ENCODE data around the gene FAM193B. TPM values are rescaled to one million over a fixed set of nuclear protein-coding genes. Genes with fewer than 3 reads are reported as not detected.
A peak's percentile ranks its signal among the peaks of the same experiment; 100 is the strongest.

The FAM193B gene
- total and polyA plus RNA-seq, 4 donors = 14.3 to 31.8 (median 15.8) TPM

- TF ChIP-seq SP1 (IDR thresholded peaks at IDR 0.05) = no peak
- TF ChIP-seq HNF4A (conservative IDR thresholded peaks at IDR 0.05) = no peak
- no peak for TF ChIP-seq MAX (IDR thresholded peaks at IDR 0.05)
- no peak for TF ChIP-seq JUND (IDR thresholded peaks at IDR 0.05)
- TF ChIP-seq GABPA (IDR thresholded peaks at IDR 0.05 in 1 of 2, conservative IDR thresholded peaks at IDR 0.05 in 1 of 2) = no peak
- TF ChIP-seq REST (IDR thresholded peaks at IDR 0.05) = no peak
- no peak for TF ChIP-seq ATF3 (IDR thresholded peaks at IDR 0.05)
- TF ChIP-seq RAD21 (IDR thresholded peaks at IDR 0.05) = no peak
- no peak for TF ChIP-seq HNF4G (IDR thresholded peaks at IDR 0.05)
- TF ChIP-seq EGR1 (IDR thresholded peaks at IDR 0.05; ENCODE audit: low read depth in 2 of 2) = no peak
- no peak for TF ChIP-seq YY1 (IDR thresholded peaks at IDR 0.05)
- TF ChIP-seq FOXA1 (IDR thresholded peaks at IDR 0.05) = no peak
- no peak for TF ChIP-seq CTCF (IDR thresholded peaks at IDR 0.05; ENCODE audit: low read depth, low read length, missing input control)
- WGBS = 96% methylated on average over 34 of the region's 34 CpGs
- peaks cover 12 to 49% (median 14%) of the 10 kb centered on the region in 4 donors for H3K36me3 ChIP-seq (ENCODE audit: control insufficient read depth in 4 of 4, insufficient read depth in 3 of 4, low read depth in 1 of 4, low read length in 3 of 4)
- no peaks in the 10 kb centered on the region for H3K9me3 ChIP-seq (ENCODE audit: control insufficient read depth in 4 of 4, low read length in 3 of 4)
- H3K27ac ChIP-seq (ENCODE audit: low read depth in 1 of 2, low read length in 2 of 2) = no peak overlapping the region
- H3K9ac ChIP-seq (ENCODE audit: low read depth in 1 of 2, low read length in 2 of 2) = no peak overlapping the region
- no peak overlapping the region for H3K4me3 ChIP-seq (ENCODE audit: low read depth in 1 of 3, low read length in 3 of 3)
- peaks cover 6 to 32% (median 14%) of the 10 kb centered on the region in 4 donors for H3K4me1 ChIP-seq (ENCODE audit: control insufficient read depth in 4 of 4, insufficient read depth in 4 of 4, low read length in 3 of 4)
- no peaks in the 10 kb centered on the region for H3K27me3 ChIP-seq (ENCODE audit: control insufficient read depth in 4 of 4, insufficient read depth in 4 of 4, low read length in 3 of 4)
- no peak for DNase-seq (ENCODE audit: low spot score)
These were observed 42.3 kb downstream of the FAM193B start for GRCh38 chr5:177511796-177512675.

GRCh38 chr5:177511181-177511580, 43.2 kb downstream of the FAM193B start:
- DNase-seq (ENCODE audit: low spot score) = no peak
- no peak overlapping the region for H3K9ac ChIP-seq (ENCODE audit: low read depth in 1 of 2, low read length in 2 of 2)
- no peak overlapping the region for H3K4me3 ChIP-seq (ENCODE audit: low read depth in 1 of 3, low read length in 3 of 3)
- H3K9me3 ChIP-seq (ENCODE audit: control insufficient read depth in 4 of 4, low read length in 3 of 4) = no peaks in the 10 kb centered on the region
- H3K27me3 ChIP-seq (ENCODE audit: control insufficient read depth in 4 of 4, insufficient read depth in 4 of 4, low read length in 3 of 4) = no peaks in the 10 kb centered on the region
- H3K27ac ChIP-seq (ENCODE audit: low read depth in 1 of 2, low read length in 2 of 2) = peak overlapping the region in 1 of 2 donors; percentile 59
- H3K4me1 ChIP-seq (ENCODE audit: control insufficient read depth in 4 of 4, insufficient read depth in 4 of 4, low read length in 3 of 4) = peaks cover 6 to 30% (median 12%) of the 10 kb centered on the region in 4 donors
- H3K36me3 ChIP-seq (ENCODE audit: control insufficient read depth in 4 of 4, insufficient read depth in 3 of 4, low read depth in 1 of 4, low read length in 3 of 4) = peaks cover 12 to 49% (median 14%) of the 10 kb centered on the region in 4 donors
- TF ChIP-seq SP1 (IDR thresholded peaks at IDR 0.05) (no peak), YY1 (IDR thresholded peaks at IDR 0.05) (no peak), HNF4G (IDR thresholded peaks at IDR 0.05) (no peak), FOXA1 (IDR thresholded peaks at IDR 0.05) (no peak), TAF1 (conservative IDR thresholded peaks at IDR 0.05) (no peak), ATF3 (IDR thresholded peaks at IDR 0.05) (no peak)
- WGBS = 96% methylated on average over 5 of the region's 5 CpGs
